Left renal cortex interstitium (tissue), 4 donors: ENCODE data around the gene TRIM16. TPM values are rescaled to one million over a fixed set of nuclear protein-coding genes. Genes with fewer than 3 reads are reported as not detected.
"Not testable (repeated sequence)": the region's sequence is repeated elsewhere in the genome, so short reads cannot be mapped to it uniquely, and the experiment has no call there.

Experiments
- DNase-seq, 4 donors: peaks; one replicate each; pipeline ENCODE4 v3.0.0-alpha.2; 2013; ENCODE audit warnings: low read depth in 4 of 4, low spot score in 2 of 4, missing footprints in 1 of 4
- polyA plus RNA-seq, 4 donors: library from polyadenylated mRNA; unstranded; fragments of 120-200 nt; gene quantifications; one replicate each; pipeline ENCODE4 v1.2.1, GENCODE V29; 2013; ENCODE audit not compliant: insufficient read length in 4 of 4

Gene TRIM16
- polyA plus RNA-seq, 4 donors: 23.4 to 26.9 (median 25.4) TPM

GRCh38 chr17:15622124-15622523 lies 62.0 kb downstream of the TRIM16 start:
- not testable (repeated sequence) for DNase-seq

- DNase-seq: peak in 2 of 4 donors; percentile 3 to 9
Observed at GRCh38 chr17:15619331-15620058, 64.6 kb downstream of the TRIM16 start, which contains the start of gene FBXW10B. FBXW10B (minus strand) TSS chr17:15619704; CDS start chr17:15619512, 192 bp downstream.

- not testable (repeated sequence) for DNase-seq
Observed at GRCh38 chr17:15616828-15617227, 67.3 kb downstream of the TRIM16 start.

- DNase-seq: not testable (repeated sequence)
Observed at GRCh38 chr17:15615850-15616249, 68.3 kb downstream of the TRIM16 start.

- DNase-seq: not testable (repeated sequence)
Observed at GRCh38 chr17:15613111-15613510, 71.0 kb downstream of the TRIM16 start.

- DNase-seq: not testable (repeated sequence)
Observed at GRCh38 chr17:15592960-15593359, 91.2 kb downstream of the TRIM16 start.

- DNase-seq: peak in 1 of 4 donors; percentile 4
Observed at GRCh38 chr17:15591986-15592385, 92.1 kb downstream of the TRIM16 start.

GRCh38 chr17:15590844-15591243 lies 93.3 kb downstream of the TRIM16 start:
- not testable (repeated sequence) for DNase-seq

- not testable (repeated sequence) for DNase-seq
Observed at GRCh38 chr17:15589544-15590536, 94.3 kb downstream of the TRIM16 start.

GRCh38 chr17:15588017-15588416 lies 96.1 kb downstream of the TRIM16 start:
- not testable (repeated sequence) for DNase-seq

- not testable (repeated sequence) for DNase-seq
Observed at GRCh38 chr17:15583313-15583712, 100.8 kb downstream of the TRIM16 start.

GRCh38 chr17:15581462-15581861 lies 102.6 kb downstream of the TRIM16 start:
- not testable (repeated sequence) for DNase-seq

Other genes with a start within 250 kb of the TRIM16 start
- gene CDRT4, start 216.7 kb downstream of the TRIM16 start, polyA plus RNA-seq: 10 to 100 TPM in 2 of 4 donors, 1 to 10 TPM in 2; 1.9 to 19.3 (median 6.2) TPM
- 10 to 100 TPM; 13.1 to 24.1 (median 20.7) TPM for gene TVP23C, start 120.8 kb downstream of the TRIM16 start, polyA plus RNA-seq
- gene FBXW10B, start 64.6 kb downstream of the TRIM16 start, polyA plus RNA-seq: 1 to 10 TPM; 1.1 to 1.9 (median 1.1) TPM
- gene ZNF286A, start 15.4 kb upstream of the TRIM16 start, polyA plus RNA-seq: 10 to 100 TPM; 34.5 to 45.1 (median 43.6) TPM
- 1 to 10 TPM in 1 of 4 donors, under 1 TPM in 3; 0.59 to 1.0 (median 0.93) TPM for gene TBC1D26, start 48.0 kb upstream of the TRIM16 start, polyA plus RNA-seq